LNCAP (cell line): ENCODE data around the gene SNCAIP.
A peak's percentile ranks its signal among the peaks of the same experiment; 100 is the strongest.

Source experiments
- CTCF ChIP-seq: fragments of 450-650 bp; IDR thresholded peaks from 2 replicates; pipeline ENCODE4 v1.5.1; 2017; ENCODE audit warnings: mild to moderate bottlenecking

The SNCAIP gene

GRCh38 chr5:122485226-122485625, 173.2 kb downstream of the SNCAIP start:
- TF ChIP-seq CTCF, result no peak

- TF ChIP-seq CTCF, result no peak
These were observed 178.7 kb downstream of the SNCAIP start for GRCh38 chr5:122490718-122491117.

GRCh38 chr5:122492675-122493074, 180.6 kb downstream of the SNCAIP start:
- peak; percentile 39; the same call in 1 of the 2 replicates for TF ChIP-seq CTCF

- TF ChIP-seq CTCF, result no peak
These were observed 181.3 kb downstream of the SNCAIP start for GRCh38 chr5:122493091-122494021.

- TF ChIP-seq CTCF, result no peak
These were observed 182.1 kb downstream of the SNCAIP start for GRCh38 chr5:122494109-122494508.

GRCh38 chr5:122498163-122498562, 186.1 kb downstream of the SNCAIP start:
- TF ChIP-seq CTCF, result peak; percentile 36; the same call in 1 of the 2 replicates

- TF ChIP-seq CTCF, result no peak
These were observed 187.5 kb downstream of the SNCAIP start for GRCh38 chr5:122499585-122499984.
